ENCODE results near the gene ZFAND2A. TPM values are rescaled to one million over a fixed set of nuclear protein-coding genes. Genes with fewer than 3 reads are reported as not detected.

ZFAND2A gene
- total RNA-seq, 1 donor from 2014 or later: 19.9 TPM

- no peak overlapping the region for H3K27ac ChIP-seq
- H3K9me3 ChIP-seq: no peaks in the 10 kb centered on the region
- no peaks in the 10 kb centered on the region for H3K36me3 ChIP-seq
- TF ChIP-seq CTCF (IDR thresholded peaks at IDR 0.05): no peak
- no peaks in the 10 kb centered on the region for H3K27me3 ChIP-seq
- intact Hi-C loops (cut with DNase I): no loop called here
- ATAC-seq (no peak), DNase-seq (peak; percentile 1)
- peaks cover 11% of the 10 kb centered on the region for H3K4me1 ChIP-seq
- H3K4me3 ChIP-seq: no peak overlapping the region
Measured at GRCh38 chr7:1140476-1141104, 19.4 kb downstream of the ZFAND2A start.

- ATAC-seq (peak; percentile 87), DNase-seq (no peak)
- Histone ChIP-seq H3K4me3 (peak overlapping the region; percentile 69), H3K36me3 (no peaks in the 10 kb centered on the region), H3K27me3 (no peaks in the 10 kb centered on the region), H3K9me3 (no peaks in the 10 kb centered on the region), H3K27ac (peak overlapping the region; percentile 82), H3K4me1 (peaks cover 11% of the 10 kb centered on the region)
- intact Hi-C loops (cut with DNase I): no loop called here
- no peak for TF ChIP-seq CTCF (IDR thresholded peaks at IDR 0.05)
Measured at GRCh38 chr7:1137517-1138167, 22.4 kb downstream of the ZFAND2A start.

GRCh38 chr7:1136841-1137516, 23.0 kb downstream of the ZFAND2A start:
- intact Hi-C loops (cut with DNase I): no loop called here
- peaks cover 11% of the 10 kb centered on the region for H3K4me1 ChIP-seq
- ATAC-seq: no peak
- TF ChIP-seq CTCF (IDR thresholded peaks at IDR 0.05): no peak
- peak overlapping the region; percentile 69 for H3K4me3 ChIP-seq
- DNase-seq: peak; percentile 51
- H3K27ac ChIP-seq: no peak overlapping the region
- no peaks in the 10 kb centered on the region for H3K9me3 ChIP-seq
- H3K27me3 ChIP-seq: no peaks in the 10 kb centered on the region
- H3K36me3 ChIP-seq: no peaks in the 10 kb centered on the region

GRCh38 chr7:1134951-1135350, 25.0 kb downstream of the ZFAND2A start:
- DNase-seq (peak; percentile 3), ATAC-seq (no peak)
- TF ChIP-seq CTCF (IDR thresholded peaks at IDR 0.05): no peak
- Histone ChIP-seq H3K36me3 (no peaks in the 10 kb centered on the region), H3K4me3 (no peak overlapping the region), H3K27ac (no peak overlapping the region), H3K9me3 (no peaks in the 10 kb centered on the region), H3K27me3 (no peaks in the 10 kb centered on the region), H3K4me1 (peaks cover 11% of the 10 kb centered on the region)
- intact Hi-C loops (cut with DNase I): no loop called here

GRCh38 chr7:1131471-1132265, 28.3 kb downstream of the ZFAND2A start:
- no peaks in the 10 kb centered on the region for H3K9me3 ChIP-seq
- H3K4me3 ChIP-seq: no peak overlapping the region
- no peak for TF ChIP-seq CTCF (IDR thresholded peaks at IDR 0.05)
- ATAC-seq (no peak), DNase-seq (no peak)
- intact Hi-C loops (cut with DNase I): no loop called here
- H3K27ac ChIP-seq: no peak overlapping the region
- peaks cover 3% of the 10 kb centered on the region for H3K36me3 ChIP-seq
- H3K27me3 ChIP-seq: no peaks in the 10 kb centered on the region
- peaks cover 2% of the 10 kb centered on the region for H3K4me1 ChIP-seq

Measured in upper lobe of right lung (tissue), 1 donor.